Keratinocyte (primary cell): ENCODE results near the gene CDK2AP2. TPM values are rescaled to one million over a fixed set of nuclear protein-coding genes. Genes with fewer than 3 reads are reported as not detected.

ENCODE experiments used
- DNase-seq: peaks from one replicate; pipeline ENCODE4 v3.0.0-alpha.2; 2011; ENCODE audit warnings: low read depth, missing footprints, low spot score
- FAIRE-seq: peaks from 2 replicates; lab custom pipeline; 2011; peaks lifted over from hg19 to GRCh38; lab: Jason Lieb, UNC
- H2AFZ ChIP-seq: 2 replicates; pipeline ENCODE4 v1.6.0; 2012; ENCODE audit warnings: low read length, control low read depth, inconsistent platforms; ENCODE audit not compliant: control insufficient read depth
- H3K27ac ChIP-seq: 2 replicates; pipeline ENCODE4 v1.5.1; 2011; ENCODE audit warnings: low read length; ENCODE audit not compliant: control insufficient read depth, insufficient read depth
- H3K27me3 ChIP-seq: 3 replicates; pipeline ENCODE4 v1.6.0; 2011; ENCODE audit warnings: low read length; ENCODE audit not compliant: control insufficient read depth, insufficient read depth; ENCODE audit errors: extremely low read depth
- H3K36me3 ChIP-seq, 2 experiments: 2 replicates in 1 of 2; 3 replicates in 1 of 2; pipeline ENCODE4 v1.5.1; 2011; ENCODE audit warnings: low read length in 2 of 2, mild to moderate bottlenecking in 1 of 2; ENCODE audit not compliant: control insufficient read depth in 2 of 2, insufficient read depth in 2 of 2; ENCODE audit errors: extremely low read depth in 1 of 2
- H3K4me1 ChIP-seq: 3 replicates; pipeline ENCODE4 v1.5.1; 2011; ENCODE audit warnings: low read length; ENCODE audit not compliant: control insufficient read depth, insufficient read depth; ENCODE audit errors: extremely low read depth
- H3K4me2 ChIP-seq: 3 replicates; pipeline ENCODE4 v1.6.0; 2011; ENCODE audit warnings: low read depth, low read length; ENCODE audit not compliant: control insufficient read depth, insufficient read depth; ENCODE audit errors: extremely low read depth
- H3K4me3 ChIP-seq, 3 experiments: fragments of 200-600 bp in 1 of 3; sonication (generic) in 1 of 3; 2 replicates in 2 of 3; 3 replicates in 1 of 3; pipeline ENCODE4 v1.5.1; 2011 to 2016; ENCODE audit warnings: low read length in 3 of 3, mild to moderate bottlenecking in 3 of 3, control low read depth in 2 of 3, inconsistent platforms in 1 of 3, low read depth in 1 of 3, mixed read lengths in 1 of 3, mixed run types in 1 of 3, moderate library complexity in 1 of 3; ENCODE audit not compliant: control insufficient read depth in 2 of 3, insufficient read depth in 2 of 3; ENCODE audit errors: extremely low read depth in 1 of 3
- H3K79me2 ChIP-seq: 2 replicates; pipeline ENCODE4 v1.6.0; 2012; ENCODE audit warnings: low read length; ENCODE audit not compliant: control insufficient read depth, insufficient read depth
- H3K9ac ChIP-seq: 3 replicates; pipeline ENCODE4 v1.6.0; 2011; ENCODE audit warnings: low read length; ENCODE audit not compliant: control insufficient read depth, insufficient read depth; ENCODE audit errors: extremely low read depth
- H3K9me1 ChIP-seq: 3 replicates; pipeline ENCODE4 v1.6.0; 2011; ENCODE audit warnings: low read length; ENCODE audit not compliant: control insufficient read depth, insufficient read depth; ENCODE audit errors: extremely low read depth
- H3K9me3 ChIP-seq: 2 replicates; pipeline ENCODE4 v1.5.1; 2012; ENCODE audit warnings: low read depth, low read length; ENCODE audit not compliant: control insufficient read depth
- H4K20me1 ChIP-seq: 3 replicates; pipeline ENCODE4 v1.6.0; 2011; ENCODE audit warnings: low read length; ENCODE audit not compliant: control insufficient read depth, insufficient read depth; ENCODE audit errors: extremely low read depth
- EZH2 ChIP-seq: IDR thresholded peaks from one replicate; pipeline ENCODE4 v1.6.1; 2012; ENCODE audit warnings: inconsistent platforms, mild to moderate bottlenecking, low read length, moderate library complexity
- dilution Hi-C: fragments of 300-500 bp; cut with MboI; formaldehyde crosslinking; loops from one replicate; pipeline ENCODE4 v1.7.0; 2020; ENCODE audit warnings: low sequenced_read_pairs; ENCODE audit not compliant: extremely low pct_ligation_motif_present
- polyA plus RNA-seq, 5 experiments: library from polyadenylated mRNA; depleted of rRNA in 3 of 5; stranded (reverse) in 3 of 5; stranded (forward) in 1 of 5; unstranded in 1 of 5; fragments of >200 nt; gene quantifications; 1 replicate in 1 of 5; 2 replicates in 3 of 5; 3 replicates in 1 of 5; pipeline versions ENCODE4 v1.2.1 to v1.2.3, GENCODE V29; 2011 to 2012; ENCODE audit warnings: missing spikeins in 2 of 5, low read depth in 1 of 5, low replicate concordance in 1 of 5
- TF ChIP-seq, protein P1 (sequence below), 3 experiments: IDR thresholded peaks in 1 of 3; conservative IDR thresholded peaks in 1 of 3; optimal IDR thresholded peaks in 1 of 3; 2 replicates in 2 of 3; 3 replicates in 1 of 3; pipeline versions ENCODE3 to v1.5.1; 2011; ENCODE audit warnings: low read length in 3 of 3, mild to moderate bottlenecking in 3 of 3, moderate library complexity in 2 of 3, control low read depth in 1 of 3, inconsistent platforms in 1 of 3; ENCODE audit not compliant: insufficient read depth in 2 of 3; ENCODE audit errors: extremely low read depth in 1 of 3

Gene CDK2AP2
- polyA plus RNA-seq, 1 donor (not counting 4 experiments of a cell fraction or from before 2014, with no cell fraction given): 9.7 TPM

DNA sequence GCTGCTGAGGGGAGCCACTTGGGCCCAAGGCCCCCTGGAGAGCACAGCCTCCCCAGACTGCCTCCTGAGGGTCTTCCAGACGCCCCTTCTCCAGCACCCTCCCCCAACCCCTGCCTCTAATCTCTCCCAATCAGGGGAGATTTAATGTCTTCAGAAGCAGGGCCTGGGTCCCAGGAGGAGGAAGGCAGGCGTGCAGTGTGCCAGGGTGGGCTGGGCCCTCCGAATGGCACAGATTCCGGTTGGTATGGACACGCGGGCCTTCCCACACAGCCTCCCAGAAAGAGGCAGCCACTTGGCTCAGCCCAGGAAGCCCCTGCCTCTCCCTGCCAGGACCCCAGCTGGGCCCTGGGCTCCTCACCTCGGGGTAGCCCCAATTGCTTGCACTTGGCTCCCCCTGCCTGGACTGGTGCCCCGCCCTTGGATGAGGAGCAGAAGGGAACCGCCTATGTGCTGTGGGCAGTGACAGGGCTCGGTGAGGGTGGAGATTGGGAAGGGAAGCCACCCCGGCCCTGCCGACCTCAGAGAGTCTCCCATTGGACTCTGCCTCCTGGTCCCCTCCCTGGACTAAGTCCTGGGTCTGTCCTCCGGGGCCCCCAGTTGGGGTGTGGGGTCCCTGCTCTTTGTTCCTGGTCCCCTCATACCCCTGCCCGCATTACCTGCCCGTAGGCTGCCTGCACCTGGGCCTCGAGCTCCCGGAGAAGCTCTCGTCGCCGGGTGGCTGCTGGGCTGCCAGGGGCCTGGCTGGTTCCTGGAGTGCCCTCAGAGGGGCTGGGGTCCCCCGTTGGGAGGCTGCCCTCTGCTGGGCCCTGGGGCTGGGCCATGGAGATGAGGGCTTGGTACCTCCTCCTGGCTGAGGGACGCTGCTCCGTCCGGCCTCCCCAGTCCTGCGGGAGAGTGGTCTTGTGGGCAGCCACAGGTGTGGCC, 15.9 kb upstream of the CDK2AP2 start:
- H3K27ac ChIP-seq: no peak overlapping the region
- H3K4me3 ChIP-seq: no peak overlapping the region
- H3K4me1 ChIP-seq: no peaks in the 10 kb centered on the region
- no peak overlapping the region for H2AFZ ChIP-seq
- no peaks in the 10 kb centered on the region for H3K9me1 ChIP-seq
- dilution Hi-C loops: no loop called here
- DNase-seq (no peak), FAIRE-seq (no peak)
- no peaks in the 10 kb centered on the region for H3K36me3 ChIP-seq
- H4K20me1 ChIP-seq: no peaks in the 10 kb centered on the region
- H3K9ac ChIP-seq: no peak overlapping the region
- no peaks in the 10 kb centered on the region for H3K79me2 ChIP-seq
- no peak overlapping the region for H3K4me2 ChIP-seq
- H3K27me3 ChIP-seq: no peaks in the 10 kb centered on the region
- no peak for TF ChIP-seq EZH2
- TF ChIP-seq, protein P1, sequence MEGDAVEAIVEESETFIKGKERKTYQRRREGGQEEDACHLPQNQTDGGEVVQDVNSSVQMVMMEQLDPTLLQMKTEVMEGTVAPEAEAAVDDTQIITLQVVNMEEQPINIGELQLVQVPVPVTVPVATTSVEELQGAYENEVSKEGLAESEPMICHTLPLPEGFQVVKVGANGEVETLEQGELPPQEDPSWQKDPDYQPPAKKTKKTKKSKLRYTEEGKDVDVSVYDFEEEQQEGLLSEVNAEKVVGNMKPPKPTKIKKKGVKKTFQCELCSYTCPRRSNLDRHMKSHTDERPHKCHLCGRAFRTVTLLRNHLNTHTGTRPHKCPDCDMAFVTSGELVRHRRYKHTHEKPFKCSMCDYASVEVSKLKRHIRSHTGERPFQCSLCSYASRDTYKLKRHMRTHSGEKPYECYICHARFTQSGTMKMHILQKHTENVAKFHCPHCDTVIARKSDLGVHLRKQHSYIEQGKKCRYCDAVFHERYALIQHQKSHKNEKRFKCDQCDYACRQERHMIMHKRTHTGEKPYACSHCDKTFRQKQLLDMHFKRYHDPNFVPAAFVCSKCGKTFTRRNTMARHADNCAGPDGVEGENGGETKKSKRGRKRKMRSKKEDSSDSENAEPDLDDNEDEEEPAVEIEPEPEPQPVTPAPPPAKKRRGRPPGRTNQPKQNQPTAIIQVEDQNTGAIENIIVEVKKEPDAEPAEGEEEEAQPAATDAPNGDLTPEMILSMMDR (optimal IDR thresholded peaks at IDR 0.05 in 1 of 3, IDR thresholded peaks at IDR 0.05 in 1 of 3, conservative IDR thresholded peaks at IDR 0.05 in 1 of 3; ENCODE audit: extremely low read depth in 1 of 3, insufficient read depth in 2 of 3, low read length in 3 of 3): no peak
- H3K9me3 ChIP-seq: no peaks in the 10 kb centered on the region

DNA sequence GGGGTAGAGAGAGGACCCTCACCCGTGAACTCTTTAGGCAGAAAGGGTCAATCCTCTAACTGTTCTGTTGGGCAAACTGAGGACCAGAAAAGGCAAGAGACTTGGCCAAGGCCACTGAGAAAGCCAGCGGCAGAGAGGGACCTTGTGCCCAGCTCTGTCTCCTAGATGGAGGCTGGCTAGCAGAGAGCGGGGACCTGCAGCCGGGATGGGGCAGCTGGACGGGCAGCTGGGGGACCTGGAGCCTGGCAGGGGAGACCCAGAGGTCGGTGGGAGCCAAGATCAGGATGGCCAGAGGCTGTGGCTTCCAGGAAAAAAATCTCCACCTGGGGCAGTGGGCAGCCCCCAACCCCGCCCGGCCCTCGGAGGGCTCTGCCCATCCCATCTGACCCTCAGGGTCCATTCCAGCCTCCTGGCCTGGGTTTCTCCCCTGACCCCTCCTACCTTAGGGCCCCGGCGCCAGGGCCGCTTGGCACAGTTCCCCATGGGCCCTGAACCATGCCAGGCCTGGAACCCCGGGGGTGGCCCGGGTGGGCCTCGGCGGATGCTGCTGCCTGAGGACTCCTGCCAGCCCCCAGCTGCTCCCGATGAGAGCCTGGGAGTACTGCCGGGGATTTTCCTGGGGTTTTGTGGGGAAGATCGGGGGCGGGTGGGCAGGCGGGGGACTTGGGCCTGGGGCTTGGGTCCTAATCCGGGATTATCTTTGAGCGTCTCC, 15.0 kb upstream of the CDK2AP2 start, which contains the start of gene CABP2:
Gene CABP2, minus strand, starts transcription at position 603 of the 712 bp plus-strand sequence. Its CDS starts 120 bp downstream, at position 483.
- no peak within 1 kb of the TSS for H3K27ac ChIP-seq
- no peak within 1 kb of the TSS for H2AFZ ChIP-seq
- TF ChIP-seq, protein P1 (optimal IDR thresholded peaks at IDR 0.05 in 1 of 3, IDR thresholded peaks at IDR 0.05 in 1 of 3, conservative IDR thresholded peaks at IDR 0.05 in 1 of 3; ENCODE audit: extremely low read depth in 1 of 3, insufficient read depth in 2 of 3, low read length in 3 of 3): no peak
- no peak for TF ChIP-seq EZH2
- H3K79me2 ChIP-seq: no peaks in the 10 kb centered on the region
- H3K4me3 ChIP-seq: no peak within 1 kb of the TSS
- FAIRE-seq (no peak), DNase-seq (no peak)
- no peaks in the 10 kb centered on the region for H3K9me3 ChIP-seq
- H4K20me1 ChIP-seq: no peaks in the 10 kb centered on the region
- H3K9me1 ChIP-seq: no peaks in the 10 kb centered on the region
- no peaks in the 10 kb centered on the region for H3K4me1 ChIP-seq
- dilution Hi-C loops: no loop called here
- no peak within 1 kb of the TSS for H3K9ac ChIP-seq
- H3K4me2 ChIP-seq: no peak within 1 kb of the TSS
- no peaks in the 10 kb centered on the region for H3K36me3 ChIP-seq
- H3K27me3 ChIP-seq: no peaks in the 10 kb centered on the region
